Activated naive CD4-positive, alpha-beta T cell (primary cell): ENCODE data around the gene TEPSIN.

Experiments
- DNase-seq, 4 experiments: peaks; one replicate each; lab custom pipeline; 2025; lab: John Stamatoyannopoulos, UW

Gene TEPSIN

GRCh38 chr17:81182596-81182995, 56.3 kb downstream of the TEPSIN start:
- no peak for DNase-seq

GRCh38 chr17:81181811-81182185, 57.1 kb downstream of the TEPSIN start:
- no peak for DNase-seq

DNA sequence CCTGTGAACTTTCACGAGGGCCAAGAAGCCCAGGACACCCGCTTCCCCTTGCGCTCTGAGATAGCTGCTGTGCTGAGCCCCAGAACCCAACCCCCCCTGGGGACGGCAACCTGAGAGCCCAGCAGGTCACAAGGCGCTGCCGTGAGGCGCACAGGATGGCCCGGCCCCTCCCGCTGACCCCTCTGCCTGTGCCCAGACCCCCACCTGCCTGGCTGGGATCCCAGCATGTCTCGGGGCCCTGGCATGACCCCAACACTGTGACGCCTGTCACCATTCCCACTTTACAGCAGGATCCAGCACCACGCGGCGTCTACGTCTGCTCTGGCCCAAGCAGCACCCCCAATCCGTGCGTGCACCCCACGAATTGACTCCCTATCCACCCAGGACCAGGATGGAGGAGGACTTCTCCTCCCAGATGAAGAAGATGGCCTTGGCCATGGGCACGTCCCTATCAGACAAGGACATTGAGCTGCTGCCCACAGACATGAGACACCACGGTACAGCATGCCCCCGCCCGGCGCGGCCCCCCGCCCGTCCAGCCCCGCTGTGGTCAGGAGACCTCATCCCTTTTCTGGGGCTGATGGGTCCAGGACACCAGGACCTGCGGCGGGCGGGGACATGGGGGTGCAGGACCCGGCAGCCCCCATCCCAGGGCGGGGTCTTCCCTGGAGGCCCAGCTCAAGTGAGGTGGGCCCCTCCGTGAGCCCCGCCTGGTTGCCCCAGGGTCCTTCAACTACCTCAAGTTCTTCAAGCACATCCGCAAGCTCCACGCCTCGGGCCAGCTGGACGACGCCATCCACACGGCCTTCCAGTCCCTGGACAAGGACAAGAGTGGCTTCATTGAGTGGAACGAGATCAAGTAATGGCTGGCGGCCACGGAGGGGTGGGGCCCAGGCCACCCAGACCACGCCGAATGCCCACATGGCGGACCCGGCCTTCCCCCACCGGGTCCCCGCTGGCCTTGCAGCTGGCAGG, 57.7 kb downstream of the TEPSIN start:
- DNase-seq, result no peak

GRCh38 chr17:81179861-81180260, 59.0 kb downstream of the TEPSIN start:
- no peak for DNase-seq

- DNase-seq, result no peak
Measured at GRCh38 chr17:81179220-81179619, 59.6 kb downstream of the TEPSIN start.
